Gastrocnemius medialis (tissue), 4 donors: Measurements from ENCODE around the gene MACROD2.

Experiments used
- CTCF ChIP-seq, 5 experiments: fragments of 450-650 bp in 3 of 5; fragments of 200-600 bp in 2 of 5; sonication (generic) in 2 of 5; IDR thresholded peaks in 4 of 5; conservative IDR thresholded peaks in 1 of 5; 1 replicate in 4 of 5; 2 replicates in 1 of 5; pipeline ENCODE4 v1.5.1; 2016 to 2019; ENCODE audit warnings: antibody characterized with exemption in 5 of 5, mild to moderate bottlenecking in 3 of 5, moderate library complexity in 3 of 5
- POLR2A ChIP-seq, 2 donors: fragments of 450-650 bp; IDR thresholded peaks; one replicate each; pipeline ENCODE4 v1.6.1; 2017; ENCODE audit warnings: antibody characterized with exemption in 2 of 2, mild to moderate bottlenecking in 2 of 2, moderate library complexity in 2 of 2

DNA sequence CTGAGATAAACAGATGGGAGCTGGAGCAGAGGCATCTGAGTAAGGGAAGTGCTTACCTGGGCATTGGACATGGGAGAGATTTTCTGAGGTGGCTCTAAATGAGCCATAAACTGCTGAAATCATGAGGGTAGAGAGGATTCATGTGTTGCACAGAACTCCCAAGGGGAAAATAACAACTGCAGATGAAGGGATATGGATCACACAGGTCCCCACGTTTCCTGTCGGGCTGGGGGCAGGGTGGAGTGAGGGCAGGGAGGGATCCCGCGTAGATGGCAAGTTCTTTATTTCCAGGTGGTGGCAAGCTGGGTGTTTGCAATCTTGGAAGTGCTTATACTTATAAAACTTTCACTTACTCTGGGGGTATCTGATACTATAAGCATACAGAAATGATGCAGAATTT lies 764.7 kb downstream of the MACROD2 start:
- TF ChIP-seq CTCF (IDR thresholded peaks at IDR 0.05 in 4 of 5, conservative IDR thresholded peaks at IDR 0.05 in 1 of 5): no peak
- no peak for TF ChIP-seq POLR2A (IDR thresholded peaks at IDR 0.05)
